H9 (cell line): ENCODE data around the gene TCOF1. TPM values are rescaled to one million over a fixed set of nuclear protein-coding genes. Genes with fewer than 3 reads are reported as not detected.

ENCODE experiments used
- DNase-seq: peaks from one replicate; pipeline ENCODE4 v3.0.0-alpha.2; 2017
- H2AFZ ChIP-seq: one replicate; pipeline ENCODE4 v1.6.1; 2013; ENCODE audit warnings: mild to moderate bottlenecking, low read length, control low read depth, moderate library complexity
- H2AK5ac ChIP-seq: 2 replicates; pipeline ENCODE4 v1.6.1; 2013; ENCODE audit warnings: low read length, control low read depth, mixed read lengths; ENCODE audit not compliant: insufficient read length
- H2BK120ac ChIP-seq: one replicate; pipeline ENCODE4 v1.6.1; 2013; ENCODE audit warnings: low read depth, mild to moderate bottlenecking, low read length, control low read depth, inconsistent platforms; ENCODE audit not compliant: poor library complexity, severe bottlenecking
- H2BK12ac ChIP-seq: 2 replicates; pipeline ENCODE4 v1.6.1; 2013; ENCODE audit warnings: low read length, control low read depth, mixed read lengths, low read depth; ENCODE audit not compliant: insufficient read length
- H2BK15ac ChIP-seq: 2 replicates; pipeline ENCODE4 v1.6.1; 2013; ENCODE audit warnings: low read depth, low read length, control low read depth
- H2BK20ac ChIP-seq: one replicate; pipeline ENCODE4 v1.6.1; 2013; ENCODE audit warnings: low read depth, mild to moderate bottlenecking, low read length, control low read depth, inconsistent platforms; ENCODE audit not compliant: poor library complexity, severe bottlenecking
- H2BK5ac ChIP-seq: 2 replicates; pipeline ENCODE4 v1.6.1; 2013; ENCODE audit warnings: low read length, control low read depth, mixed read lengths; ENCODE audit not compliant: insufficient read length
- H3K14ac ChIP-seq: 2 replicates; pipeline ENCODE4 v1.6.1; 2013; ENCODE audit warnings: low read length, control low read depth; ENCODE audit not compliant: insufficient read depth
- H3K18ac ChIP-seq: 2 replicates; pipeline ENCODE4 v1.6.1; 2013; ENCODE audit warnings: low read depth, mild to moderate bottlenecking, mixed read lengths, low read length, control low read depth; ENCODE audit not compliant: insufficient read length
- H3K23ac ChIP-seq: 2 replicates; pipeline ENCODE4 v1.6.1; 2013; ENCODE audit warnings: low read length, control low read depth, mixed read lengths, low read depth; ENCODE audit not compliant: insufficient read length
- H3K23me2 ChIP-seq: 2 replicates; pipeline ENCODE4 v1.6.1; 2013; ENCODE audit warnings: low read depth, mild to moderate bottlenecking, mixed read lengths, low read length, control low read depth; ENCODE audit not compliant: insufficient read length, poor library complexity, severe bottlenecking
- H3K27ac ChIP-seq: 2 replicates; pipeline ENCODE4 v1.5.1; 2013; ENCODE audit warnings: low read length, control low read depth, mixed read lengths, low read depth; ENCODE audit not compliant: insufficient read length
- H3K27me3 ChIP-seq: 2 replicates; pipeline ENCODE4 v1.6.1; 2013; ENCODE audit warnings: low read length, control low read depth, inconsistent platforms; ENCODE audit not compliant: insufficient read depth
- H3K4ac ChIP-seq: 2 replicates; pipeline ENCODE4 v1.6.1; 2013; ENCODE audit warnings: low read depth, mild to moderate bottlenecking, control low read depth, inconsistent platforms, low read length, moderate library complexity
- H3K4me1 ChIP-seq: 2 replicates; pipeline ENCODE4 v1.6.1; 2013; ENCODE audit warnings: low read length, control low read depth, inconsistent platforms; ENCODE audit not compliant: insufficient read depth
- H3K4me2 ChIP-seq: 2 replicates; pipeline ENCODE4 v1.6.1; 2013; ENCODE audit warnings: low read length, control low read depth, mixed read lengths; ENCODE audit not compliant: insufficient read length, insufficient read depth
- H3K56ac ChIP-seq: 2 replicates; pipeline ENCODE4 v1.6.1; 2013; ENCODE audit warnings: low read depth, mild to moderate bottlenecking, mixed read lengths, low read length, control low read depth; ENCODE audit not compliant: insufficient read length
- H3K79me1 ChIP-seq: 2 replicates; pipeline ENCODE4 v1.6.1; 2013; ENCODE audit warnings: low read depth, mild to moderate bottlenecking, moderate library complexity, low read length, control low read depth, inconsistent platforms; ENCODE audit not compliant: insufficient read depth, poor library complexity, severe bottlenecking
- H3K79me2 ChIP-seq: 2 replicates; pipeline ENCODE4 v1.6.1; 2013; ENCODE audit warnings: low read length, control low read depth, inconsistent platforms; ENCODE audit not compliant: insufficient read depth
- H3K9ac ChIP-seq: 2 replicates; pipeline ENCODE4 v1.6.1; 2013; ENCODE audit warnings: low read length, control low read depth, mixed read lengths; ENCODE audit not compliant: insufficient read length; ENCODE audit errors: extremely low read depth
- H3K9me3 ChIP-seq: one replicate; pipeline ENCODE4 v1.6.1; 2013; ENCODE audit warnings: low read depth, low read length, inconsistent platforms; ENCODE audit not compliant: control insufficient read depth
- H3T11ph ChIP-seq: one replicate; pipeline ENCODE4 v1.6.1; 2013; ENCODE audit warnings: mild to moderate bottlenecking, low read length, control low read depth, inconsistent platforms
- H4K20me1 ChIP-seq: one replicate; pipeline ENCODE4 v1.6.1; 2013; ENCODE audit not compliant: control insufficient read depth, insufficient read length, insufficient read depth
- H4K5ac ChIP-seq: 2 replicates; pipeline ENCODE4 v1.6.1; 2013; ENCODE audit warnings: low read depth, mild to moderate bottlenecking, mixed read lengths, low read length, control low read depth; ENCODE audit not compliant: insufficient read length
- H4K8ac ChIP-seq: replicated peaks from 2 replicates; pipeline ENCODE4 v1.6.1; 2013; ENCODE audit warnings: low read length, control low read depth, mixed read lengths, low read depth; ENCODE audit not compliant: insufficient read length
- H4K91ac ChIP-seq: 2 replicates; pipeline ENCODE4 v1.6.1; 2013; ENCODE audit warnings: low read depth, mild to moderate bottlenecking, moderate library complexity, mixed read lengths, low read length, control low read depth; ENCODE audit not compliant: insufficient read length
- H3K27ac Mint-ChIP-seq, 3 experiments: 2 replicates in 2 of 3; 3 replicates in 1 of 3; pipeline ENCODE4 v1.8.0; 2020 to 2021; ENCODE audit warnings: mixed read lengths in 3 of 3, mild to moderate bottlenecking in 1 of 3, moderate library complexity in 1 of 3
- H3K27me3 Mint-ChIP-seq: 2 replicates; pipeline ENCODE4 v1.8.0; 2021; ENCODE audit warnings: low read depth, mild to moderate bottlenecking, moderate library complexity, mixed read lengths
- H3K36me3 Mint-ChIP-seq, 3 experiments: 2 replicates in 2 of 3; 3 replicates in 1 of 3; pipeline ENCODE4 v1.8.0; 2020 to 2021; ENCODE audit warnings: low read depth in 3 of 3, mixed read lengths in 3 of 3; ENCODE audit not compliant: insufficient read depth in 1 of 3
- H3K4me1 Mint-ChIP-seq, 2 experiments: 2 replicates each; pipeline ENCODE4 v1.8.0; 2020; ENCODE audit warnings: mixed read lengths in 2 of 2
- H3K4me3 Mint-ChIP-seq, 2 experiments: 2 replicates in 1 of 2; 3 replicates in 1 of 2; pipeline ENCODE4 v1.8.0; 2020 to 2021; ENCODE audit warnings: mild to moderate bottlenecking in 2 of 2, mixed read lengths in 2 of 2, moderate library complexity in 1 of 2
- H3K9me3 Mint-ChIP-seq, 2 experiments: 2 replicates in 1 of 2; 3 replicates in 1 of 2; pipeline ENCODE4 v1.8.0; 2020; ENCODE audit warnings: mild to moderate bottlenecking in 2 of 2, mixed read lengths in 2 of 2, moderate library complexity in 1 of 2
- CTCF ChIP-seq: fragments of 200-600 bp; sonication (generic); conservative IDR thresholded peaks from 3 replicates; pipeline ENCODE4 v1.8.0; 2021; ENCODE audit warnings: antibody characterized with exemption, mild to moderate bottlenecking
- WGBS: extraction: QIAGEN DNeasy Blood & Tissue Kit; methylation state at CpG from one replicate; pipeline ENCODE4 v1.1.7; 2013; ENCODE audit warnings: missing lambda C conversion rate, low lambda C conversion rate, mixed read lengths; ENCODE audit not compliant: insufficient read length; ENCODE audit errors: extremely low coverage; 5-methylcytosine and 5-hydroxymethylcytosine counted together
- total RNA-seq: library from RNA; stranded (reverse); gene quantifications from 2 replicates; pipeline ENCODE4 v1.2.1, GENCODE V29; 2021

The TCOF1 gene
- total RNA-seq, 1 experiment from 2014 or later: 128 TPM

- no peaks in the 10 kb centered on the region; a peak in 1 of 7 replicates for H3K36me3 Mint-ChIP-seq
- H4K8ac ChIP-seq: no peak overlapping the region
- no peak overlapping the region for H3K56ac ChIP-seq
- H2AK5ac ChIP-seq: no peak overlapping the region
- no peak overlapping the region for H3T11ph ChIP-seq
- H3K4ac ChIP-seq: no peak overlapping the region
- H3K27ac ChIP-seq: no peak overlapping the region
- TF ChIP-seq CTCF: no peak
- no peak overlapping the region for H3K23ac ChIP-seq
- H4K5ac ChIP-seq: no peak overlapping the region
- H3K79me1 ChIP-seq: no peaks in the 10 kb centered on the region
- peak overlapping the region in 1 of 3 experiments; percentile 38; a peak in 2 of 7 replicates for H3K27ac Mint-ChIP-seq
- H3K9me3 Mint-ChIP-seq: no peaks in the 10 kb centered on the region
- H4K20me1 ChIP-seq: no peaks in the 10 kb centered on the region
- H3K9me3 ChIP-seq: no peaks in the 10 kb centered on the region
- H3K27me3 ChIP-seq: no peaks in the 10 kb centered on the region
- no peaks in the 10 kb centered on the region for H3K4me1 ChIP-seq
- no peak for DNase-seq
- H4K91ac ChIP-seq: no peak overlapping the region
- H3K23me2 ChIP-seq: no peaks in the 10 kb centered on the region
- H3K27me3 Mint-ChIP-seq: peaks cover 6% of the 10 kb centered on the region
- no peak overlapping the region for H2AFZ ChIP-seq
- no peak overlapping the region for H3K9ac ChIP-seq
- no peak overlapping the region for H3K18ac ChIP-seq
- H3K4me3 Mint-ChIP-seq: no peak overlapping the region; a peak in 1 of 5 replicates
- no peak overlapping the region for H2BK5ac ChIP-seq
- H3K79me2 ChIP-seq: no peaks in the 10 kb centered on the region
- H2BK120ac ChIP-seq: no peak overlapping the region
- no peak overlapping the region for H2BK20ac ChIP-seq
- H3K14ac ChIP-seq: no peak overlapping the region
- no CpG with 5 or more reads among the region's 18 CpGs for WGBS
- H3K4me1 Mint-ChIP-seq: peaks cover 2 to 3% of the 10 kb centered on the region in 2 experiments
- H2BK15ac ChIP-seq: no peak overlapping the region
- H2BK12ac ChIP-seq: no peak overlapping the region
- no peak overlapping the region for H3K4me2 ChIP-seq
Observed at GRCh38 chr5:150431048-150431447, 73.6 kb downstream of the TCOF1 start.
